Peyer's patch (tissue), 4 donors: Measurements from ENCODE around the gene ITGAV.

Source experiments
- CTCF ChIP-seq, 6 experiments: fragments of 450-650 bp in 4 of 6; fragments of 200-600 bp in 2 of 6; sonication (generic) in 1 of 6; IDR thresholded peaks; one replicate each; pipeline ENCODE4 v1.5.1; 2017 to 2019; ENCODE audit warnings: antibody characterized with exemption in 6 of 6, mild to moderate bottlenecking in 3 of 6, moderate library complexity in 1 of 6
- POLR2A ChIP-seq, 2 donors: fragments of 450-650 bp; IDR thresholded peaks; one replicate each; pipeline ENCODE4 v1.5.1; 2017; ENCODE audit warnings: antibody characterized with exemption in 2 of 2, mild to moderate bottlenecking in 2 of 2, moderate library complexity in 2 of 2

- TF ChIP-seq CTCF (IDR thresholded peaks at IDR 0.05) (no peak), POLR2A (IDR thresholded peaks at IDR 0.05) (no peak)
These were observed 5.8 kb upstream of the ITGAV start for GRCh38 chr2:186584053-186584452.
